Spleen (tissue), 11 donors: ENCODE measurements around the gene MAPK7. TPM values are rescaled to one million over a fixed set of nuclear protein-coding genes. Genes with fewer than 3 reads are reported as not detected.
A peak's percentile ranks its signal among the peaks of the same experiment; 100 is the strongest.

ENCODE experiments used
- DNase-seq: peaks from one replicate; pipeline ENCODE4 v3.0.0-alpha.2; 2020
- H3K27ac ChIP-seq, 8 donors: fragments of 200-600 bp; sonication (generic) in 7 of 8; 1 replicate in 4 of 8; 2 replicates in 4 of 8; pipeline versions ENCODE4 v1.5.0 to v1.8.0; 2016 to 2021; ENCODE audit warnings: inconsistent platforms in 4 of 8, mild to moderate bottlenecking in 4 of 8, moderate library complexity in 1 of 8
- H3K27me3 ChIP-seq, 7 donors: fragments of 200-600 bp; sonication (generic) in 6 of 7; replicated peaks in 1 of 7; 1 replicate in 4 of 7; 2 replicates in 3 of 7; pipeline versions ENCODE4 v1.5.0 to v1.8.0; 2016 to 2021; ENCODE audit warnings: inconsistent platforms in 3 of 7, mild to moderate bottlenecking in 1 of 7
- H3K36me3 ChIP-seq, 6 donors: fragments of 200-600 bp; sonication (generic) in 5 of 6; 1 replicate in 4 of 6; 2 replicates in 2 of 6; pipeline versions ENCODE4 v1.5.0 to v1.8.0; 2016 to 2021; ENCODE audit warnings: inconsistent platforms in 2 of 6
- H3K4me1 ChIP-seq, 6 donors: fragments of 200-600 bp; sonication (generic) in 5 of 6; 1 replicate in 3 of 6; 2 replicates in 3 of 6; pipeline versions ENCODE4 v1.5.0 to v1.8.0; 2016 to 2021; ENCODE audit warnings: inconsistent platforms in 3 of 6
- H3K4me3 ChIP-seq, 8 donors: fragments of 200-600 bp; sonication (generic) in 7 of 8; 1 replicate in 4 of 8; 2 replicates in 4 of 8; pipeline versions ENCODE4 v1.5.0 to v1.8.0; 2016 to 2021; ENCODE audit warnings: inconsistent platforms in 4 of 8, mild to moderate bottlenecking in 4 of 8, moderate library complexity in 2 of 8
- H3K9me3 ChIP-seq, 8 donors: fragments of 200-600 bp; sonication (generic) in 7 of 8; 1 replicate in 4 of 8; 2 replicates in 4 of 8; pipeline versions ENCODE4 v1.5.0 to v1.8.0; 2016 to 2021; ENCODE audit warnings: inconsistent platforms in 4 of 8
- CTCF ChIP-seq, 11 experiments: fragments of 200-600 bp in 7 of 11; fragments of 450-650 bp in 4 of 11; sonication (generic) in 4 of 11; IDR thresholded peaks in 8 of 11; conservative IDR thresholded peaks in 3 of 11; 1 replicate in 7 of 11; 2 replicates in 4 of 11; pipeline versions ENCODE4 v1.4.0 to v1.8.0; 2016 to 2021; ENCODE audit warnings: antibody characterized with exemption in 11 of 11, inconsistent platforms in 4 of 11, mild to moderate bottlenecking in 1 of 11
- POLR2A ChIP-seq, 3 donors: fragments of 450-650 bp; IDR thresholded peaks; one replicate each; pipeline ENCODE4 v1.5.1; 2017; ENCODE audit warnings: antibody characterized with exemption in 3 of 3, mild to moderate bottlenecking in 1 of 3
- POLR2AphosphoS5 ChIP-seq, 3 donors: sonication (generic); formaldehyde crosslinking; IDR thresholded peaks; one replicate each; pipeline ENCODE4 v1.5.1; 2017; ENCODE audit warnings: antibody characterized with exemption in 3 of 3
- WGBS, 5 donors: extraction: QIAGEN DNeasy Blood & Tissue Kit in 3 of 5; methylation state at CpG; one replicate each; pipeline versions ENCODE4 v1.1.5 to v1.1.7; 2013 to 2018; 5-methylcytosine and 5-hydroxymethylcytosine counted together
- intact Hi-C: fragments of 100-400 bp; cut with DNase I; formaldehyde crosslinking; loops from one replicate; pipeline ENCODE4 v1.15.0; 2023; ENCODE audit warnings: low total_unique reads
- polyA plus RNA-seq, 3 donors: library from polyadenylated mRNA; stranded (reverse); fragments of 200-250 nt; gene quantifications; one replicate each; pipeline ENCODE4 v1.2.1, GENCODE V29; 2013
- total RNA-seq, 7 donors: library from RNA; depleted of rRNA in 3 of 7; stranded (reverse); fragments of >200 nt in 3 of 7; fragmentation: NEBNext Ultra II Directional in 4 of 7; extraction: Animal tissue kit (Norgen Biotek cat#: 25700) in 4 of 7; gene quantifications; one replicate each; pipeline versions ENCODE4 v1.1.0 to v1.2.1, GENCODE V29; 2016 to 2021
- donor health status: healthy with polysubstance abuse.
- donor health status: DM: no; HTN: no; CAD: no; lungs with moderate emphysema.
- donor health status: DM: no; HTN: no; CAD: no.
- donor health status: Bipolar disorder and iron deficiency.
- donor health status: healthy.
- donor health status: DM: no; HTN: no; CAD: no.
- donor health status: DM: yes; HTN: yes; CAD: no.

Gene MAPK7
- total and polyA plus RNA-seq, 10 donors = 5.7 to 56.2 (median 30.3) TPM

GRCh38 chr17:19336938-19337711 is 41.2 kb upstream of the MAPK7 start:
- H3K4me3 ChIP-seq = no peak overlapping the region
- TF ChIP-seq POLR2A (IDR thresholded peaks at IDR 0.05) (no peak), POLR2AphosphoS5 (IDR thresholded peaks at IDR 0.05) (peak; percentile 61 to 81 (median 70)), CTCF (IDR thresholded peaks at IDR 0.05 in 8 of 11, conservative IDR thresholded peaks at IDR 0.05 in 3 of 11) (peak in 7 of 11 experiments; percentile 26 to 90 (median 50))
- H3K4me1 ChIP-seq = peaks cover 6 to 42% (median 13%) of the 10 kb centered on the region in 6 donors
- peak overlapping the region in 5 of 8 donors; percentile 30 to 54 (median 42) for H3K27ac ChIP-seq
- 37 to 82% (median 71%) methylated on average over 20 to 21 of the region's 21 CpGs for WGBS, 5 donors
- no peaks in the 10 kb centered on the region for H3K9me3 ChIP-seq
- peak; percentile 81 for DNase-seq
- intact Hi-C loops = no loop called here
- H3K36me3 ChIP-seq = peaks cover 0 to 12% (median 0%) of the 10 kb centered on the region in 6 donors
- peaks cover 0 to 16% (median 0%) of the 10 kb centered on the region in 7 donors for H3K27me3 ChIP-seq

- peak overlapping the region in 5 of 8 donors; percentile 21 to 54 (median 42) for H3K27ac ChIP-seq
- no peak for DNase-seq
- H3K27me3 ChIP-seq = peaks cover 0 to 16% (median 0%) of the 10 kb centered on the region in 7 donors
- H3K36me3 ChIP-seq = peaks cover 0 to 12% (median 0%) of the 10 kb centered on the region in 6 donors
- TF ChIP-seq CTCF (IDR thresholded peaks at IDR 0.05 in 8 of 11, conservative IDR thresholded peaks at IDR 0.05 in 3 of 11) = no peak
- no peak for TF ChIP-seq POLR2A (IDR thresholded peaks at IDR 0.05)
- intact Hi-C loops = no loop called here
- no peaks in the 10 kb centered on the region for H3K9me3 ChIP-seq
- H3K4me3 ChIP-seq = no peak overlapping the region
- 45 to 80% (median 61%) methylated on average over 2 of the region's 2 CpGs for WGBS, 5 donors
- H3K4me1 ChIP-seq = peaks cover 6 to 47% (median 13%) of the 10 kb centered on the region in 6 donors
Observed at GRCh38 chr17:19337712-19338023, 40.6 kb upstream of the MAPK7 start.

- peak; percentile 90 for DNase-seq
- Histone ChIP-seq H3K36me3 (peaks cover 0 to 12% (median 0%) of the 10 kb centered on the region in 6 donors), H3K4me1 (peaks cover 6 to 54% (median 16%) of the 10 kb centered on the region in 6 donors), H3K27me3 (peaks cover 0 to 16% (median 0%) of the 10 kb centered on the region in 7 donors), H3K4me3 (no peak overlapping the region), H3K9me3 (no peaks in the 10 kb centered on the region), H3K27ac (peak overlapping the region in 4 of 8 donors; percentile 21 to 44 (median 36))
- intact Hi-C loops = no loop called here
- TF ChIP-seq CTCF (IDR thresholded peaks at IDR 0.05 in 8 of 11, conservative IDR thresholded peaks at IDR 0.05 in 3 of 11) (peak; percentile 70 to 89 (median 79)), POLR2A (IDR thresholded peaks at IDR 0.05) (no peak), POLR2AphosphoS5 (IDR thresholded peaks at IDR 0.05) (peak in 2 of 3 donors; percentile 11 to 49)
- WGBS, 5 donors = 50 to 91% (median 61%) methylated on average over 4 to 7 of the region's 7 CpGs
Observed at GRCh38 chr17:19338031-19338990, 40.0 kb upstream of the MAPK7 start.
